Measurements from ENCODE around the gene CD200R1.

- TF ChIP-seq FOXP2 (optimal IDR thresholded peaks at IDR 0.05; ENCODE audit: borderline replicate concordance, extremely low read depth, extremely low read length, insufficient read depth), result no peak
- TF ChIP-seq POLR2AphosphoS5 (IDR thresholded peaks at IDR 0.05; ENCODE audit: low read depth, low read length), result no peak
- TF ChIP-seq REST (IDR thresholded peaks at IDR 0.05; ENCODE audit: insufficient read depth in 1 of 2, low read depth in 2 of 2, low read length in 2 of 2), result no peak
Observed at GRCh38 chr3:112976001-112976400, 1.1 kb upstream of the CD200R1 start.

Measured in PFSK-1 (cell line).